ENCODE results near the gene SNRPA1.

SNRPA1 gene

DNA sequence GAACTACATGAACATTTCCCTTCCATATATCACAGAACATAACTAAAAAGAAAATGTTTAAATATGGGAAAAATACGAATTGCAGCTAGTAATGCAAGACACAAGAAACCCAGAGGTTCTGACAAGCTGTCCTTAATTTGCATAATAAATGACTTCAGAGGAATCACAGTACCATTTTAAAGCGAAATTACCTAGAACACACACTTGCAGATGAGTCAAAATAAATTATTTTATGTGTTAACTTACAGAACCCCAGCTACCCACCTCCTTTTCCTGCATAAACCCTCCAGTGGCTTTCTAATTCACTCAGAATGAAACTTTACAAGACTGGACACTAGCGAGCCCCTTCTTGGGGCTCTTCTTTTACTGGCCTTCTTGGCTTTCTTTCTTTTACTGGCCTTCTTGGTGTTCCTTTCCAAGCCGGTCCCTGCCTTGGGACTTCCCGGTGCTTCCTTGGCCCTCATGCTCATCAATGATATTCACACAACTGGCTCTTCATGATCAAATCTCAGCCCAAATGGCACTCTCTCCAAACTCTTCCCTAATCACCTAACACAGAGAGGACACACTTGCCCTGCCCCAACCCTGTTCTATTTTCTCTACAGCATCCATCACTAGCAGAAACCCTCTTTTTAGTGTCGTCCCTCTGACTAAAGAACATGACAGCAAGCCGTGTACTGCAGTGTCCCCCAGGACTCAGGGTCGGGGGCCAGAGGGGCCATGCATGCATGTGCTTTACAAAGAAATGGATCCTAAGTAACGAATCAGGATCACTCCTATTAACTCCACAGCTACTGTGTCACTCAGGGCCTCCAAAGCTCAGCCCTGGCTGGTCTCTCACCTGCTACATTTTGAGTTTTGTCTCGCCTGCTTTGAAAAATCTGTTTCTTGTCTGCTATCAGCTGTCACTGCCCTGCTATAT, 48.0 kb downstream of the SNRPA1 start:
- H3K27ac ChIP-seq = peak overlapping the region; percentile 97
- peak overlapping the region in 1 of 2 experiments; percentile 7 for H3K4me3 ChIP-seq (ENCODE audit: low read depth in 1 of 2, low read length in 1 of 2)
- TF ChIP-seq, protein P1, sequence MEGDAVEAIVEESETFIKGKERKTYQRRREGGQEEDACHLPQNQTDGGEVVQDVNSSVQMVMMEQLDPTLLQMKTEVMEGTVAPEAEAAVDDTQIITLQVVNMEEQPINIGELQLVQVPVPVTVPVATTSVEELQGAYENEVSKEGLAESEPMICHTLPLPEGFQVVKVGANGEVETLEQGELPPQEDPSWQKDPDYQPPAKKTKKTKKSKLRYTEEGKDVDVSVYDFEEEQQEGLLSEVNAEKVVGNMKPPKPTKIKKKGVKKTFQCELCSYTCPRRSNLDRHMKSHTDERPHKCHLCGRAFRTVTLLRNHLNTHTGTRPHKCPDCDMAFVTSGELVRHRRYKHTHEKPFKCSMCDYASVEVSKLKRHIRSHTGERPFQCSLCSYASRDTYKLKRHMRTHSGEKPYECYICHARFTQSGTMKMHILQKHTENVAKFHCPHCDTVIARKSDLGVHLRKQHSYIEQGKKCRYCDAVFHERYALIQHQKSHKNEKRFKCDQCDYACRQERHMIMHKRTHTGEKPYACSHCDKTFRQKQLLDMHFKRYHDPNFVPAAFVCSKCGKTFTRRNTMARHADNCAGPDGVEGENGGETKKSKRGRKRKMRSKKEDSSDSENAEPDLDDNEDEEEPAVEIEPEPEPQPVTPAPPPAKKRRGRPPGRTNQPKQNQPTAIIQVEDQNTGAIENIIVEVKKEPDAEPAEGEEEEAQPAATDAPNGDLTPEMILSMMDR (IDR thresholded peaks at IDR 0.05) = no peak
- H3K4me1 ChIP-seq (ENCODE audit: control insufficient read depth in 1 of 2, insufficient read depth in 1 of 2, low read depth in 1 of 2, low read length in 1 of 2) = peaks cover 86 to 87% of the 10 kb centered on the region in 2 experiments
- H3K36me3 ChIP-seq = no peaks in the 10 kb centered on the region
- H3K27me3 ChIP-seq = no peaks in the 10 kb centered on the region
- H3K9me3 ChIP-seq = no peaks in the 10 kb centered on the region

DNA sequence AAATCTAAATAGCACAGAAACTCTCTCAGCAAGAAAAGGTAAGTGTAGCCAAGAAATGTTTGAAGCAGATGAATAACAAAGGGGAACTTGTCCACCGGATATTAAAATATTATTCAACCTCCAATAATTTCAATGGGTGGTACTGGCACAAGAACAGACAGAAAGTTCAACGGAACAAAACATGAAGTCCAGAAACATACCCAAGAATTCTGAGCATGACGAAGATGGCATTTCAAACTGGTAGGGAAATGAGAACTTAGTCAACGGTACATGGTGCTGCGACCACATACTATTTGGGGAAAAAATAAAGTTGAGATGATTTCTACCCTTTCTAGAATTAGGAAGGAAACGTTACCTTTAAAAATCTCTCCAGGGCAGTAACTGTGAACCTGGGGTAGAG, 48.7 kb downstream of the SNRPA1 start:
- H3K4me1 ChIP-seq (ENCODE audit: control insufficient read depth in 1 of 2, insufficient read depth in 1 of 2, low read depth in 1 of 2, low read length in 1 of 2) = peaks cover 93 to 94% of the 10 kb centered on the region in 2 experiments
- H3K4me3 ChIP-seq (ENCODE audit: low read depth in 1 of 2, low read length in 1 of 2) = peak overlapping the region in 1 of 2 experiments; percentile 7
- TF ChIP-seq, protein P1 (IDR thresholded peaks at IDR 0.05) = no peak
- no peaks in the 10 kb centered on the region for H3K27me3 ChIP-seq
- H3K9me3 ChIP-seq = no peaks in the 10 kb centered on the region
- H3K36me3 ChIP-seq = no peaks in the 10 kb centered on the region
- H3K27ac ChIP-seq = peak overlapping the region; percentile 97

DNA sequence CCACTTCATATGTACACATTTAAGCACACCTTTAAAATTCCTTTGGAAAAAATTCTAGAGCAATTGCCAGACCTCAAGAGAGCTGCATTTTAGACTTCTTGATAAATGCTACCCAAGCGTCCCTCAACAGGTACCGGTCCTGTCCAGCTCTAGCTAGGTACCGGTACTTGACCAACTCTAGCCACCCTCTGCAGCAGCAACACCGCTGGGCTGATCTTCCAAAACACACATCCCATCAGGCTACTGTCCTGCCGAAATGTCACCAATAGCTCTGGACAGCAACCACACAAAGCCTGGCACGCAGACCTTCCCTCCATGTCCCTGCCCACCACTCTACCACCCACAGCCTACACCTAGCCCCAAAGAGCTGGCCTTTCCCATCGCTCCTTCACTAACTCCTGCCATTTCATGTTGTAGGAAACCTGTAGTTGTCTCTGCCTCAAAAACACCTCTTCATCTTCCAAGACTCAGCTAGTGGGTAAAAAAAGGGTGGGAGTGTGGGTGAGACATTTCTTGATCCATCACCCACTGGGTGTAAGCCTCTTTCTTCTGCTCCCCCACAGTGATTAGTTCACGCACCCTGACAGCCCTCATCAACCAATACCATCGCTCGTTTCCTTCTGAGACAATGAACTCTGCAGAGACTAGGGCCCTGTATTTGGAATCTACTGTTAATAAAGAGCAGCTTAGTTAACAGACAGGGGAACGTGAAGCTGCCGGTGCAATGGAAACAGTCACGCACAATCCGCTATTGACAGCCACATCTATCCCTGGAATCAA, 50.0 kb downstream of the SNRPA1 start:
- TF ChIP-seq, protein P1 (IDR thresholded peaks at IDR 0.05) = no peak
- H3K9me3 ChIP-seq = no peaks in the 10 kb centered on the region
- peaks cover 97 to 100% of the 10 kb centered on the region in 2 experiments for H3K4me1 ChIP-seq (ENCODE audit: control insufficient read depth in 1 of 2, insufficient read depth in 1 of 2, low read depth in 1 of 2, low read length in 1 of 2)
- H3K27ac ChIP-seq = peak overlapping the region; percentile 97
- no peaks in the 10 kb centered on the region for H3K27me3 ChIP-seq
- H3K4me3 ChIP-seq (ENCODE audit: low read depth in 1 of 2, low read length in 1 of 2) = peak overlapping the region; percentile 62 to 65
- H3K36me3 ChIP-seq = no peaks in the 10 kb centered on the region

DNA sequence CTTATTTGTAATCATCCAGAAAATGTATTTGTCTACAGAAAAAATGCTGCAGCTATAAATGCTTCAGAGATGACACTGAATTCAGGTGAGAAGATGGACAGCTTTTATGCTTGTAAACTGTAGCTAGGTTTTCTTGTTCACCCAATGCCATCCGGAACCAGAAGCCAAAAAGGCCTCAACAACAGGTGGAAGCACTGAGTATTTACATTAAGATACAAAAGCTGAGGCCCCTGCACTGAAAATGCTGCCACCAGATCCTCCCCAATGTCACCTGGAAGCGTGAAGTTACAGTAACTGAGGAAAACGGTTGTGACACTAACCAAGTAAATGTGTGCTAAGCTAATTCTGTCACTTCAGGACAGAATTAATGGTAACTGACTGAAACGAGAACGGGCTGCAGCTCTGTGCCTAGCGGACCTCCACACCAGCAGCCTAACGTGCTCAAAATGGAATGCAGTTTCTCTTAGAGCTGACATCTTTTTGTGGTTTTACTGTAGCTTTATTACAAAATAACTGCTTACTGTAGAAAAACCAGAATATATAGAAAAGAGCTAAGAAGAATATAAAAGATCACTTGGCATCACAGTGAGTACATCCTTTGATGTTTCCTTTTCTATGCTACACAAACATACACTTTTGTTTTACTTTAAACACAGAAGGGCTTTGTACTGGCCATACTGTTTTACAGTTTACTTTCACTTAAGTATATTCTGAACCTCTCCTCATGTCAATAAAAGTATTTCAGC, 50.8 kb downstream of the SNRPA1 start:
- peaks cover 97 to 100% of the 10 kb centered on the region in 2 experiments for H3K4me1 ChIP-seq (ENCODE audit: control insufficient read depth in 1 of 2, insufficient read depth in 1 of 2, low read depth in 1 of 2, low read length in 1 of 2)
- H3K27me3 ChIP-seq = no peaks in the 10 kb centered on the region
- no peaks in the 10 kb centered on the region for H3K36me3 ChIP-seq
- H3K27ac ChIP-seq = peak overlapping the region; percentile 97
- no peaks in the 10 kb centered on the region for H3K9me3 ChIP-seq
- TF ChIP-seq, protein P1 (IDR thresholded peaks at IDR 0.05) = no peak
- peak overlapping the region; percentile 62 to 65 for H3K4me3 ChIP-seq (ENCODE audit: low read depth in 1 of 2, low read length in 1 of 2)

DNA sequence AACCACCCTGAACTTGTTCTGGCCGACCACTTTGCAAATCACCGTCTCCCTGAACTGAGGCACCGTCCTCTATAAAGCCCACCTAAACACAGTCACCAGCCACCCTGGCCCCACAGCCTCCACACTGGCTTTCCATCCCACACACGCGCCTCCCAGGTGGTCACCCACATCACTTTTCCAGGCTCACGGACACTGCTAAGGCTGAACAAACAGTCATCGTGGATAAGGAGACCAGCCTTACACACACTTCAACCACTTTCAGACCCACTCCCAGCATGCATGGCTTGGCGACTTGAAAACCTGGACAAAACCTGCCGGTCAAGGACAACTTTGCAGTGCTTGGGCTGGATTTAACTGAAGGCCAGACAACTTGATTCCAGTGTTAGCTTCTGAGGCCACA, 51.6 kb downstream of the SNRPA1 start:
- TF ChIP-seq, protein P1 (IDR thresholded peaks at IDR 0.05) = no peak
- Histone ChIP-seq H3K27ac (peak overlapping the region; percentile 97), H3K9me3 (no peaks in the 10 kb centered on the region), H3K27me3 (no peaks in the 10 kb centered on the region), H3K4me3 (ENCODE audit: low read depth in 1 of 2, low read length in 1 of 2) (peak overlapping the region; percentile 62 to 65), H3K4me1 (ENCODE audit: control insufficient read depth in 1 of 2, insufficient read depth in 1 of 2, low read depth in 1 of 2, low read length in 1 of 2) (peaks cover 97 to 100% of the 10 kb centered on the region in 2 experiments), H3K36me3 (no peaks in the 10 kb centered on the region)

Measured in neutrophil (primary cell).